Smooth muscle cell (in vitro differentiated cells): ENCODE results near the gene ALK. TPM values are rescaled to one million over a fixed set of nuclear protein-coding genes. Genes with fewer than 3 reads are reported as not detected.

ENCODE experiments used
- DNase-seq: peaks from one replicate; lab custom pipeline; 2025; ENCODE audit not compliant: unreplicated experiment; lab: John Stamatoyannopoulos, UW
- H2AFZ ChIP-seq: fragments of 200-600 bp; sonication (generic); 2 replicates; pipeline ENCODE4 v1.6.0; 2016; ENCODE audit warnings: antibody characterized with exemption, low read depth, mild to moderate bottlenecking
- H3F3A ChIP-seq: fragments of 200-600 bp; sonication (generic); 2 replicates; pipeline ENCODE4 v1.6.0; 2017; ENCODE audit warnings: antibody characterized with exemption, low read depth
- H3K27ac ChIP-seq: fragments of 200-600 bp; sonication (generic); 2 replicates; pipeline ENCODE4 v1.5.1; 2016; ENCODE audit warnings: low read depth, mild to moderate bottlenecking
- H3K27me3 ChIP-seq: fragments of 200-600 bp; sonication (generic); 2 replicates; pipeline ENCODE4 v1.6.1; 2016; ENCODE audit warnings: low read depth, mild to moderate bottlenecking
- H3K36me3 ChIP-seq: fragments of 200-600 bp; sonication (generic); 2 replicates; pipeline ENCODE4 v1.5.1; 2016; ENCODE audit warnings: low read depth
- H3K4me1 ChIP-seq: fragments of 200-600 bp; sonication (generic); 2 replicates; pipeline ENCODE4 v1.5.1; 2016; ENCODE audit warnings: low read depth
- H3K4me2 ChIP-seq: fragments of 200-600 bp; sonication (generic); 2 replicates; pipeline ENCODE4 v1.6.0; 2016; ENCODE audit warnings: mild to moderate bottlenecking
- H3K4me3 ChIP-seq: fragments of 200-600 bp; sonication (generic); 2 replicates; pipeline ENCODE4 v1.5.1; 2016; ENCODE audit warnings: mild to moderate bottlenecking
- H3K79me2 ChIP-seq: fragments of 200-600 bp; sonication (generic); 2 replicates; pipeline ENCODE4 v1.6.0; 2016; ENCODE audit warnings: low read depth, mild to moderate bottlenecking
- H3K9ac ChIP-seq: fragments of 200-600 bp; sonication (generic); 2 replicates; pipeline ENCODE4 v1.6.0; 2016; ENCODE audit warnings: low read depth
- H3K9me3 ChIP-seq: fragments of 200-600 bp; sonication (generic); replicated peaks from 2 replicates; pipeline ENCODE4 v1.5.1; 2016; ENCODE audit warnings: low read depth
- H4K20me1 ChIP-seq: fragments of 200-600 bp; sonication (generic); 2 replicates; pipeline ENCODE4 v1.6.0; 2016; ENCODE audit warnings: low read depth
- CTCF ChIP-seq: fragments of 200-600 bp; sonication (generic); IDR thresholded peaks from 2 replicates; pipeline ENCODE4 v1.5.1; 2017; ENCODE audit warnings: borderline replicate concordance, mild to moderate bottlenecking, antibody characterized with exemption; ENCODE audit not compliant: insufficient read depth, poor library complexity, severe bottlenecking
- WGBS: methylation state at CpG from one replicate; pipeline ENCODE4 v1.1.7; 2016; ENCODE audit warnings: low lambda C conversion rate; 5-methylcytosine and 5-hydroxymethylcytosine counted together
- polyA plus RNA-seq: library from polyadenylated mRNA; unstranded; fragments of >200 nt; fragmentation: Nextera tagmentation; extraction: Ambion mirVana; gene quantifications from 2 replicates; pipeline ENCODE4 v1.2.1, GENCODE V29; 2016
- total RNA-seq: library from RNA; depleted of rRNA; stranded (reverse); fragments of >200 nt; gene quantifications from 2 replicates; pipeline ENCODE4 v1.2.3, GENCODE V29; 2014

The ALK gene
- total and polyA plus RNA-seq, 2 experiments from 2014 or later = 0.13 to 0.19 TPM

GRCh38 chr2:29275186-29275585 lies 646.2 kb downstream of the ALK start:
- 97% methylated on average over 4 of the region's 4 CpGs for WGBS
- Histone ChIP-seq H3K27ac (no peak overlapping the region), H2AFZ (no peak overlapping the region), H3K4me2 (no peak overlapping the region), H3K4me3 (no peak overlapping the region), H4K20me1 (no peaks in the 10 kb centered on the region), H3K4me1 (no peaks in the 10 kb centered on the region), H3K9ac (no peak overlapping the region), H3F3A (no peaks in the 10 kb centered on the region), H3K79me2 (no peaks in the 10 kb centered on the region), H3K9me3 (no peaks in the 10 kb centered on the region), H3K36me3 (no peaks in the 10 kb centered on the region), H3K27me3 (peaks cover 29% of the 10 kb centered on the region)
- no peak for TF ChIP-seq CTCF
- DNase-seq = no peak

DNA sequence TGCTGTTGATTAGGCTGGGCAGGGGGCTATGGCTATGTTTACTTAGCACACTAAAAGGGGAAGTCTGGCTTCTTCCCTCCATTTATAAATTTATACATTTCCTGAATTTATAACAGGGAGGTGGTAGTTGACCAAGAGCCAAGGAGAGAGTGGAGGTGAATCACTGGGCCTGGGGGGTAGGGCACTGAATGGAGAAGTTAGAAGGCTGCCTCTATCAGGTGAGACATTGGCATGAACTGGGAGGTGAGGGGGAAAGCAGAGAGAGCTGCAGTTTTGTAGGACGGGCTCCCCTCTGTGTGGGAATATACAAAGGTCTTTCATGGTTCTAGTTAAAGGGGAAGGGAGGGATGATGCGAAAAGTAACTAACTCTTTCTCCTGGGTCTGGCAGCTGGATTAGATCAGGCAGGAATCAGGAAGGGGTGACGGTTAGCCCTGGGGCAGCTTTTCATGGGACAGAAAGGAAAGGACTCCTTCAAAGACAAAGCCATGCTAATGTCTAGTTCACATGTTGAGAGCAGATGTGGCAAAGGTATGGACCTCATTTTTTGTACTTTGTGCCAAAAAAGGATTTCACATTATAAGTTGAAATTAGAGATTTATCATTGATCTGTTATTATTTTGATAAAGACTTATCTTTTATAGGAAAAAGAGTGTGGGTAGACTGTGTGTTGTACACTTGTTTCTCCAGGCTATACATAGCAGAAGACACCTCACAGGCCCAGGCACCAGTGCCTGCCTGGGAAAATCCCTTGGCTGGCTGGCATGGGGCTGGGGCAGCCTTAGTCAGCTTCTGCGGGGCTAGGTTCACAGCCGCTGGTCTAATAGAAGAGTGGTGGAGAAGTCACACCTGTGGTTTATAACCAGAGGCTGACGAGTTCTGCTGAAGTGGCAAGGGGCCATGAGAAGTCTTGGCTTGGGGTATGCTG lies 647.4 kb downstream of the ALK start:
- no peaks in the 10 kb centered on the region for H3K79me2 ChIP-seq
- H3K36me3 ChIP-seq = no peaks in the 10 kb centered on the region
- no peak overlapping the region for H3K27ac ChIP-seq
- no peaks in the 10 kb centered on the region for H3F3A ChIP-seq
- H3K4me1 ChIP-seq = no peaks in the 10 kb centered on the region
- H3K4me2 ChIP-seq = no peak overlapping the region
- H3K9ac ChIP-seq = no peak overlapping the region
- H3K27me3 ChIP-seq = peaks cover 31% of the 10 kb centered on the region
- no peak overlapping the region for H3K4me3 ChIP-seq
- H2AFZ ChIP-seq = no peak overlapping the region
- DNase-seq = no peak
- no peak for TF ChIP-seq CTCF
- H4K20me1 ChIP-seq = no peaks in the 10 kb centered on the region
- 92% methylated on average over 6 of the region's 6 CpGs for WGBS
- no peaks in the 10 kb centered on the region for H3K9me3 ChIP-seq

DNA sequence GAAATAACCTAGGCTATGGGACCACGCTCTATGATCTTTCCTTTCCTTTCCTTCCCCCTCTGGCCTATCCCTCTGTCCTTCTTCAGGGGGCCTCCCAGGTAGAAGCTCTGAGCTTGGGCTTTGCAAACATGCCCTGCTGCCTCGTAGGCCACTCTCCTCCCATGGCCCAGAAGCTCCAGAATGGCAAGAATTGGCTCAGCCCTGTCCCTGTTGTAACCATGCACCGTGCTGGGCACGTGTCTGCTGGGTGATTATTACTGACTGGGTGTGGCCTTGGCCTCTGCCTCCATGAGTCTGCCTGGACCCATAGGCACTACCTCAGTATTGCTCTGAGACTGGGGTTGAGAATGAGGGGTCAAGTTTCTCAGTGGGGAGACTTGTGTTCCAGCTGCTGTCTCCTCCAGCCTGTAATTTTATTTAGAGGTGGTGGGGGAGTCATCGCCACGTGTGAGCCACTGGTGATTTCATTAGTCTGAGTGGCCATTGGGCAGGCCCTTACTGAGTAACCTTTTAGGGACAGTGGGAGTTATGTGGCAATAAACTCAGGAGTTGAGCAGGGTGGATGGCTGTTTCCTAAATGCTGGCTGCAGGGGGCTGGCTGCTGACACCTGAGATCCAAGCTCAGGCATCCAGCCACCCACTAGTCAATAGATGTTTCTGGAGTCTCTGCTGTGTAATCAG lies 648.2 kb downstream of the ALK start:
- peaks cover 26% of the 10 kb centered on the region for H3K27me3 ChIP-seq
- H3F3A ChIP-seq = no peaks in the 10 kb centered on the region
- H3K9me3 ChIP-seq = no peaks in the 10 kb centered on the region
- H4K20me1 ChIP-seq = no peaks in the 10 kb centered on the region
- no peak overlapping the region for H3K27ac ChIP-seq
- WGBS = 88% methylated on average over 6 of the region's 6 CpGs
- no peaks in the 10 kb centered on the region for H3K79me2 ChIP-seq
- H3K4me3 ChIP-seq = no peak overlapping the region
- TF ChIP-seq CTCF = no peak
- H3K4me2 ChIP-seq = no peak overlapping the region
- H3K36me3 ChIP-seq = no peaks in the 10 kb centered on the region
- DNase-seq = no peak
- no peaks in the 10 kb centered on the region for H3K4me1 ChIP-seq
- H3K9ac ChIP-seq = no peak overlapping the region
- H2AFZ ChIP-seq = no peak overlapping the region
